NCI-H524 (cell line): ENCODE results near the gene ASPN.

ENCODE experiments used
- DNase-seq, 2 experiments: peaks; one replicate each; lab custom pipeline; 2025; lab: John Stamatoyannopoulos, UW

ASPN gene

GRCh38 chr9:92482329-92482728, at the start of gene ASPN:
Gene ASPN, minus strand, starts transcription at chr9:92482506.
- no peak for DNase-seq

- DNase-seq, result no peak
Measured at GRCh38 chr9:92530893-92531292, 48.6 kb upstream of the ASPN start.

- no peak for DNase-seq
Measured at GRCh38 chr9:92529124-92529523, 46.8 kb upstream of the ASPN start.

- DNase-seq, result no peak
Measured at GRCh38 chr9:92528522-92528849, 46.2 kb upstream of the ASPN start.

GRCh38 chr9:92527832-92528521, 45.7 kb upstream of the ASPN start:
- DNase-seq, result no peak

- no peak for DNase-seq
Measured at GRCh38 chr9:92527291-92527828, 45.1 kb upstream of the ASPN start.

GRCh38 chr9:92525306-92525705, 43.0 kb upstream of the ASPN start:
- DNase-seq, result no peak

- DNase-seq, result no peak
Measured at GRCh38 chr9:92524881-92525280, 42.6 kb upstream of the ASPN start.

- DNase-seq, result no peak
Measured at GRCh38 chr9:92522983-92523970, 41.0 kb upstream of the ASPN start.

- no peak for DNase-seq
Measured at GRCh38 chr9:92520837-92521236, 38.5 kb upstream of the ASPN start.

GRCh38 chr9:92518199-92518598, 35.9 kb upstream of the ASPN start:
- no peak for DNase-seq

- no peak for DNase-seq
Measured at GRCh38 chr9:92517046-92517445, 34.7 kb upstream of the ASPN start.

GRCh38 chr9:92516521-92516920, 34.2 kb upstream of the ASPN start:
- DNase-seq, result no peak

- no peak for DNase-seq
Measured at GRCh38 chr9:92514635-92515034, 32.3 kb upstream of the ASPN start.

- DNase-seq, result no peak
Measured at GRCh38 chr9:92513349-92513748, 31.0 kb upstream of the ASPN start.

GRCh38 chr9:92512622-92513021, 30.3 kb upstream of the ASPN start:
- no peak for DNase-seq

GRCh38 chr9:92510747-92511146, 28.4 kb upstream of the ASPN start:
- DNase-seq, result no peak

GRCh38 chr9:92509050-92509449, 26.7 kb upstream of the ASPN start:
- no peak for DNase-seq

GRCh38 chr9:92508018-92508820, 25.9 kb upstream of the ASPN start:
- DNase-seq, result no peak

GRCh38 chr9:92507496-92507895, 25.2 kb upstream of the ASPN start:
- DNase-seq, result no peak

- no peak for DNase-seq
Measured at GRCh38 chr9:92507005-92507404, 24.7 kb upstream of the ASPN start.

GRCh38 chr9:92506184-92506857, 24.0 kb upstream of the ASPN start:
- DNase-seq, result no peak
